GM18519 (cell line): ENCODE results near the gene CYP27A1.
"Not testable (repeated sequence)": the region's sequence is repeated elsewhere in the genome, so short reads cannot be mapped to it uniquely, and the experiment has no call there.

ENCODE experiments used
- ATAC-seq: cut with Tn5 transposase; IDR thresholded peaks from one replicate; pipeline ENCODE4 v1.9.1; 2021; ENCODE audit warnings: mild to moderate bottlenecking, moderate library complexity; ENCODE audit not compliant: unreplicated experiment, low FRiP score

Gene CYP27A1

DNA sequence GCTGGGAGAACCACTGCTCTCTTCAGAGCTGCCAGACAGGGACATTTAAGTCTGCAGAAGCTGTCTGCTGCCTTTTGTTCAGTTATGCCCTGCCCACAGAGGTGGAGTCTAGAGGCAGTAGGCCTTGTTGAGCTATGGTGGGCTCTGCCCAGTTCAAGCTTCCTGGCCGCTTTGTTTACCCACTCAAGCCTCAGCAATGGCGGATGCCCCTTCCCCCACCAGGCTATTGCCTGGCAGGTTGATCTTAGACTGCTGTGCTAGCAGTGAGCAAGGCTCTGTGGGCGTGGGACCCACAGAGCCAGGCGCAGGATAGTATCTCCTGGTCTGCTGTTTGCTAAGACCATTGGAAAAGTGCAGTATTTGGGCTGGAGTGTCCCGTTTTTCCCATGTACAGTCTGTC is 9.2 kb upstream of the CYP27A1 start:
- not testable (repeated sequence) for ATAC-seq

DNA sequence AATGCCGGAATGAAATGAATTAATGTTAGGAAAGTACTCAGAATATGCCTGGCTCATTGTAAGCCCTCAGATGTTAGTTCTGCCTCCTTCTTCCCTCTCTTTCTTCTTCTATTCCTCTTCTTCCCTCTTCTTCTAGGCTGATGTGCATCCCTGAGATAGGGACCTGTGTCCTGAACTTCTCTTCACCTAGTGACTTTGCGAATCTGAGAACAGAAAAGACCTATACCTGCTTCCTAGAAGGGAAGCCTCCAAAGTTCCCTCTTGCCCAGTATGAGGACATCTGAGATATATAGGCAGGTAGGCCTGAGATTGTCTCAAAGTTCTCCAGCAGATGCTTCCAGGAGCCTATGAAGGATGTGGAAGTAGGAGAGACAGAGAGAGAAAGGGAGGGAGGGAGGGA is 8.1 kb upstream of the CYP27A1 start:
- no peak for ATAC-seq

- no peak for ATAC-seq
Observed at GRCh38 chr2:218776488-218776887, 5.5 kb upstream of the CYP27A1 start.

GRCh38 chr2:218777276-218777990 is 4.5 kb upstream of the CYP27A1 start:
- no peak for ATAC-seq

- no peak for ATAC-seq
Observed at GRCh38 chr2:218780046-218780445, 1.9 kb upstream of the CYP27A1 start.

DNA sequence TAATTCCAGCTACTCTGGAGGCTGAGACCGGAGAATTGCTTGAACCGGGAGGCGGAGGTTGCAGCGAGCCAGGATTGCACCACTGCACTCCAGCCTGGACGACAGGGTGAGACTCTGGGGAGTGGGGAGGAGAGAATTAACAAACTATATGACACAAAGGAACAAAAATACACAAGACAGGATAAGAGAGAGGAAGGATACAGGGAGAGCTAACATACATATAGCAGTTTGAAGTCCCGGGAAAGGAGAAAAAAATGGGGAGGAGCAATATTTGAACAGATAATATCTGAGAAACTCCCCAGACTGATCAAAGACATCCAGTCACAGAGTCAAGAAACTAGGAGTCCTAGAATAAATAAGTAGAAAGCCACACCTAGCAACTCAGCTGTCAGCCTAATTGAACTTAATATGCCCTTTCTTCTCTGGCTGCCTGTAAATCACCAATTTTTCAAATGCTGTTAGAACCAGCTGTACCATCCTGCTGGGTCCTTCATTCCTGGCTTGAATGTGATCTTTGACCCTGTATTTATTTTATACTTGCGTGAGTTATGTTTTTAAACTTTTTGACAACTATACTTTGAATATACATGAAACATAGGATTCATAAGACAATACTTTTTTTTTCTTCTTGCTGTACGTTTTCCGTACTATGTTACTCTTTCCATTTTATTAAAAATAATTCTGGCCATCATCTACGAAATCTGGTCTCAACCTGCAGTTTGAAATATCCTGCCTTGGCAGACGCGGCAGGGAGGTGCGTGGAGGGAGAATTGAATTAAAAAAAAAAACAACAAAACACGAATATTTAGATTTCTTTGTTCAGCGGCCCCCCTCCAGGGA is 876 bp upstream of the CYP27A1 start:
- no peak for ATAC-seq

GRCh38 chr2:218782528-218782844 is 539 bp downstream of the CYP27A1 start:
- ATAC-seq, result no peak

DNA sequence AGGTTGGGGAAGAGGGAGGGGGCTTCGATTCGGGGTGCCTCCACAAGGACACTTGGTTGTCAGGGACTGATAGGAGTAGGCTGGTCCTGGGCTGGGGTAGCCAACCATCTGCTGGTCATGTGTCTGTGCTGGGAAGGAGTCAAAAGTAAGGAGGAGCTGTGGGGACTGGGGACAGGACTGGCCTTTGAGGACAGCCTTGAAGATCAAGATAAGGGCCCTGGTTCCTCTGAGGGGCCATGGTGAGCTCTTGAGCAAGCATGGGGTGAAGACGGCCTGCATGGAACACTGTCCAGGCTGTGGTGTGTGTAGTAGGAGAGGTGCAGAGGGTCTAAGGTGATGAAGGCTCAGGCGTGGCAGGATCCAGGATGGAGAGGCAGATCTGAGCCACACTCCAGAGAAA is 1.7 kb downstream of the CYP27A1 start:
- ATAC-seq, result no peak

DNA sequence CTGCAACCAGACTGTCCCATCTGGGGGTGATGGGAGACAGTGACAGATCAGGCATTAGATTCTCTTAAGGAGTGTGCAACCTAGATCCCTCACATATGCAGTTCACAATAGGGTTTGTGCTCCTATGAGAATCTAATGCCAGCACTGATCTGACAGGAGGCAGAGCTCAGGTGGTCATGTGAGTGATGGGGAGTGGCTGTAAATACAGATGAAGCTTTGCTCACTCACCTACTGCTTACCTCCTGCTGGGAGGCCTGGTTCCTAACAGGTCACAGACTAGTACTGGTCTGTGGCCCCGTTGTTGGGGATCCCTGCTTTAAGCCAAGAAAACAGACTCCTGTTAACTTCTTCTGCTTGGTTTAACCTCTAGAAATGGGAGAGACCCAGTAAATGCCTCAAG is 3.2 kb downstream of the CYP27A1 start:
- ATAC-seq, result no peak

DNA sequence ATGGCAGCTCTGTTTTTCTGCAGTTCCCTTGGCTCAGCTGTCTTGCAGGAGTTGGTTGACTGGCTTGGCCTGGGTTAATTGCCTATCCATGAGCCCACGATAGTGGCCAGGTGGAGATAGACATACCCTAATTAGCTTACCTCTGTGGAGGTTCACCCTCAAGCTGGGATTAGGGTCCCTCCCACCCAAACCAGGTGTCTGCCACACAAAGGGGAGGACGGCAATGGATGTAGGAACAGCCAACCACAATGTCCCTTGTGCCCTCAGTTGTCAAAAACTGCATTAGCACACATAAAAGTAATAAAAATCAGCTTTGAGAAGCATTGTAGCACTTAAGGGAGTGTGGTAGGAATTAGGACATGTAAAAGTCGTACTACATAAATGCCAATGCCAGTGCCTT is 4.2 kb downstream of the CYP27A1 start:
- no peak for ATAC-seq

- no peak for ATAC-seq
Observed at GRCh38 chr2:218788529-218789255, 6.7 kb downstream of the CYP27A1 start.

DNA sequence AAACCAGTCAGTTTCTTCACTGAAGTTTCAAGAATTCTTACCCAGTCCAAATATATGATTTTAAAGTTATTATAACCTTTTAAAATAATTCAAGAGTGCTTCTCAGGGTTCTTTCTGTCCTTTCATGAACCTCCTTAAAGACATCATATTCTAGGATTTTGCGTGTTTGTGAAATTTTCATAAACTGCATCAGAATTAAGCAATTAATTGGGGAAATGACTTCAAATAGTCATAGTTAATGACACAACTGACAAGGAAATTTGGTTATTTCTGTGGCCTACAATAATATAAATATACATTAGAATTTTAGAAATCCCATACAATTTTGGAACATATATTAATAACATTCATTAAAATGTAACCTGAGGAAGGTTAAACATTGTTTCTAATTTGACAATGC is 10.5 kb downstream of the CYP27A1 start:
- ATAC-seq, result no peak

DNA sequence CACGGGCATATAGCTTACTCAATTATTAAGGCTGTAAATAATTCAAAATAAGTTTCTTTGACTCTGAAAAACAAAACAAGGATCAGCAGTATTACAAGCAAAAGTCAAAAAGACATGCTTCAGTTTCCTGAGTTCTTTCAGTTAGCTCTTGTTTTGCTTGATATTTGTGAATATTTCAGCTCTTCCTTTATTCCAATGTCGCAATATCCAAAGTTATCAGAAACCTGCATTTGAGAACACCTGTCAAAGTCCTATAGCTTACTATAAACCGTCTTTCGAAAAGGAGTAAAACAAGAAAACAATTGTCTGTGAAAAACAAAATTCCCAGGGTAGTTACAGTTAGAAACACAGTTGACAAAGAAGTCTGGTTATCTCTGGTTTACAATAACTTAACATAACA is 14.7 kb downstream of the CYP27A1 start:
- no peak for ATAC-seq

- ATAC-seq, result no peak
Observed at GRCh38 chr2:218798767-218799504, 17.0 kb downstream of the CYP27A1 start.

GRCh38 chr2:218799990-218800389 is 18.0 kb downstream of the CYP27A1 start:
- ATAC-seq, result no peak

DNA sequence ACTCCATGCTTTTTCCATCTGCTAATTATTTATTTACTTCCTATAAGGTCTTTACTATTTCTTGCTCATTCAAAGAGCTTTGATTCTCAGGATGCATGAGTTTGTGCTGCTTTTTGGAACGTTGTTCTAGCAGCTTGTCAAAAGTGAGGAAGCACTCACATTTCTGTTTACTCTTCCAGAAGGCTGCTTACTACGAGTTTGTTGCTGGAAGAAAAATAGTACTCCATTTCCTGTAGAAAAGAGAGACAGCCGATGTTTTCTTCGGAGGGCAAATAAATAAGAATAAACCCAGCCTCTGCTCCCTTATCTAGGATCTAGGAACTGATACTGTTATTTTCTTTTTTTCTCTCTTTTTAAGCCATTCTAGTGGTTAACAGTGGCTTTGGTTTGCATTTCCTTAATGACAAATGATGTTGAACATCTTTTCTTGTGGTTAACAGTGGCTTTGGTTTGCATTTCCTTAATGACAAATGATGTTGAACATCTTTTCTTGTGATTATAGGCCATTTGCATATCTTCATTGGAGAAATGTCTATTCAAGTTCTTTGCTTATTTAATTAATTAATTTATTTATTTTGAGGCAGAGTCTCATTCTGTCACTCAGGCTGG is 20.5 kb downstream of the CYP27A1 start:
- no peak for ATAC-seq

GRCh38 chr2:218804817-218805216 is 22.9 kb downstream of the CYP27A1 start:
- ATAC-seq, result no peak

DNA sequence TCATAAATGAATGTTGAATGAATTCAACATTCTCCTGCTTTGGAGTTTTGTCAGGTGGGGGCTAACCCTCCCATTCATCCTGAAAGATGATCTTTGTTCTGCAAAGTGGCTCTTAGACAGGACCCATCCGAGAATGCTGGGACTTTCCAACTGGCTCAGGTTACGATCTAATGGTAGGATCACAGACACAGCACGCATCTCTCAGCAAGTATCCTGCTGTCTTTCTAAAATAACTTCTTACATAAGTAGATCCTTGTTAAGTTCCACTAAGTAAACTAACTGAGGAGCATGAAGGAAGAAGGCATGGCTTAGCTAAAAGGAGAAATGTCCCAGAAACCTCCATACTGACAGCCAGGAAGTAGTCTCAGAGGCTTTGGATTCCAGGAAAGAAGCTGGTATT is 23.7 kb downstream of the CYP27A1 start:
- no peak for ATAC-seq

DNA sequence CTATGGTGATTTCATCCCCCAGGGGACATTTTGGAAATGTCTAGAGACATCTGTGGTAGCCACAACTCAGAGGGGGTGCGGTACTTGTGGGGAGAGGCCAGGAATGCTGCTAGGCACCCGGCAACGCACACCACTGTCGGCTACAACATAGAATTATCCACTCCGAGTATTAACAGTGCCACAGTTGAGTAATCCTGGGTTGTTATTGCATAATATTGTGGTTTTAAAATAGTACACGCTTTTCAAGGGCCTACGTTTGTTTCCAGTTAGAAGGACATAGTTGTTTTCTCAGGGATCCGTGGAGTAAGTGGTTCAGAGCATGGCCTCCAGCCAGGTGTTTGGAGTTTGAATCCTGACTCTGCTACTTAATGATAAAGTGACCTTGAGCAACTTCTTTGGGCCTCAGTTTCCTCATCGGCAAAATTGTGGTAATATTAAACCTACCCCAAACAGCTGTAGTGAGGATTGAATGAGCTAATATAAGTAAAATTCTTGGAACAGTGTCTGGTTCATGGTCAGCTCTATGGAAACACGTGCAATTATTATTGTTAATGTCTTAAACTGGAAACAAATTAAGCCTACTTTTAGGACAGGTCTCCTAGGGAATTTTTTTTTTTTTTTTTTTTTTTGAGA is 24.5 kb downstream of the CYP27A1 start:
- no peak for ATAC-seq

DNA sequence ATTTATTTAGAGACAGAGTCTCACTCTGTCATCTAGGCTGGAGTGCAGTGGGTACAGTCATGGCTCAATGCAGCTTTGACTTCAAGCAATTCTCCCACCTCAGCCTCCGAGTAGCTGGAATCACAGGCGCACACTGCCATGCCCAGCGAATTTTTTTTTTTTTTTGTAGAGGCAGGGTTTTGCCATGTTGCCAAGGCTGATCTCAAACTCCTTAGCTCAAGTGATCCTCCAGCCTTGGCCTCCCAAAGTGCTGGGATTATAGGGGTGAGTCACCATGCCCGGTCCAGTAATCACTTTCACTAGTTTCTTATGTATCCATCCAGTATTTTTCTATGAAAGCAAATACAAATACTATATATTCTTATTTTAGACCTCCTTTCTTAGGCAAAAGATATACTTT is 25.7 kb downstream of the CYP27A1 start:
- ATAC-seq, result no peak
